Right atrium auricular region (tissue), 2 donors: ENCODE results near the gene MEGF10. TPM values are rescaled to one million over a fixed set of nuclear protein-coding genes. Genes with fewer than 3 reads are reported as not detected.

Source experiments
- DNase-seq: peaks from one replicate; pipeline ENCODE4 v3.0.0-alpha.2; 2019; ENCODE audit warnings: low spot score
- H3K27ac ChIP-seq, 2 donors: fragments of 200-600 bp; sonication (generic); 1 replicate in 1 of 2; 2 replicates in 1 of 2; pipeline ENCODE4 v1.5.1; 2016 to 2019
- H3K27me3 ChIP-seq, 2 donors: fragments of 200-600 bp; sonication (generic); one replicate each; pipeline versions ENCODE4 v1.5.1 to v1.6.0; 2017 to 2019
- H3K36me3 ChIP-seq: fragments of 200-600 bp; sonication (generic); one replicate; pipeline ENCODE4 v1.5.1; 2016
- H3K4me1 ChIP-seq, 2 donors: fragments of 200-600 bp; sonication (generic); one replicate each; pipeline versions ENCODE4 v1.5.1 to v1.6.0; 2017 to 2019
- H3K4me3 ChIP-seq, 2 donors: fragments of 200-600 bp; sonication (generic); 1 replicate in 1 of 2; 2 replicates in 1 of 2; pipeline ENCODE4 v1.5.1; 2017 to 2019; ENCODE audit warnings: mild to moderate bottlenecking in 1 of 2, moderate library complexity in 1 of 2
- H3K9me3 ChIP-seq, 2 donors: fragments of 200-600 bp; sonication (generic); one replicate each; pipeline ENCODE4 v1.5.1; 2019
- total RNA-seq, 2 donors: library from RNA; depleted of rRNA; stranded (reverse); fragments of >200 nt; gene quantifications; one replicate each; pipeline ENCODE4 v1.1.0, GENCODE V29; 2016
- TF ChIP-seq, protein P1 (sequence below), 2 donors: fragments of 200-600 bp; sonication (generic); IDR thresholded peaks; one replicate each; pipeline ENCODE4 v1.5.1; 2019; ENCODE audit warnings: antibody characterized with exemption in 2 of 2

Gene MEGF10
- total RNA-seq, 2 donors from 2014 or later, result 0.71 to 3.0 TPM

DNA sequence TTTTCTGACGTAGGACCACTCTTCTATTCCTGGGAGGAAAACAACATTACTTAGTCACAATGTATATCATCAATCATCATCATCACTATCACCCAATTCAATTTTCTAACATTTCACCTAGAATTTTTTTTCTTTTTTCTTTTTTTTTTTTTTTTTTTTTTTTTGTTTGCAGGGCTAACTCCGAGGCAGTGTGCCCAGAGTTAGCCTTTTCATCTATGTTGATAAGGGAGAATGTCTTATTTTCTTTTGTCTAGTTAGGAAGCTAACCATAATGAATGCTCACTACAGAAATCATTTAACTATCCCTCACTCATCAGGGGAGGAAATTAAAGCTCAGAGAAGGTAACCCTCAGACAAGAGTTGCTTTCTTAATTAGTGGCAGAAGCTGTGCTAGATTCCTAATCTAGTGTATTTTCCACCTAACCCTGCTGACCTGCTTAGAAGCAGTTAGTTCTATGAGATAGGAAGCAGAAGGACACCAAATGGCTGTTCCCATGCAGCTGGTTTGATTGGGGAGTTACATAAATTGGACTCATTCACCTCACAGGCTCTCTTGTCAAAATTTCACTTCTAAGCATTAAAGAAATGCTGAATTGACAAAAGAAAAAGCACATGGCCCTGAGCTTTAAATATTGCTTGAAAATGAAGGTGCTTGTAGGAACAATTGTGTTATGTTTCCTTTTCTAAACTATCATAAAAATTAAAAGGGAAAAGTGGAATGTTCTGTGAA is 218.2 kb downstream of the MEGF10 start:
- Histone ChIP-seq H3K27ac (no peak overlapping the region), H3K4me3 (no peak overlapping the region), H3K9me3 (no peaks in the 10 kb centered on the region), H3K36me3 (no peaks in the 10 kb centered on the region), H3K4me1 (no peaks in the 10 kb centered on the region), H3K27me3 (no peaks in the 10 kb centered on the region)
- TF ChIP-seq, protein P1, sequence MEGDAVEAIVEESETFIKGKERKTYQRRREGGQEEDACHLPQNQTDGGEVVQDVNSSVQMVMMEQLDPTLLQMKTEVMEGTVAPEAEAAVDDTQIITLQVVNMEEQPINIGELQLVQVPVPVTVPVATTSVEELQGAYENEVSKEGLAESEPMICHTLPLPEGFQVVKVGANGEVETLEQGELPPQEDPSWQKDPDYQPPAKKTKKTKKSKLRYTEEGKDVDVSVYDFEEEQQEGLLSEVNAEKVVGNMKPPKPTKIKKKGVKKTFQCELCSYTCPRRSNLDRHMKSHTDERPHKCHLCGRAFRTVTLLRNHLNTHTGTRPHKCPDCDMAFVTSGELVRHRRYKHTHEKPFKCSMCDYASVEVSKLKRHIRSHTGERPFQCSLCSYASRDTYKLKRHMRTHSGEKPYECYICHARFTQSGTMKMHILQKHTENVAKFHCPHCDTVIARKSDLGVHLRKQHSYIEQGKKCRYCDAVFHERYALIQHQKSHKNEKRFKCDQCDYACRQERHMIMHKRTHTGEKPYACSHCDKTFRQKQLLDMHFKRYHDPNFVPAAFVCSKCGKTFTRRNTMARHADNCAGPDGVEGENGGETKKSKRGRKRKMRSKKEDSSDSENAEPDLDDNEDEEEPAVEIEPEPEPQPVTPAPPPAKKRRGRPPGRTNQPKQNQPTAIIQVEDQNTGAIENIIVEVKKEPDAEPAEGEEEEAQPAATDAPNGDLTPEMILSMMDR (IDR thresholded peaks at IDR 0.05), result no peak
- DNase-seq, result no peak

Other genes with a start within 250 kb of the MEGF10 start
- 1 to 10 TPM; 1.7 to 2.8 TPM for gene C5orf63, start 217.3 kb upstream of the MEGF10 start, total RNA-seq
- 10 to 100 TPM; 19.3 to 34.6 TPM for gene PRRC1, start 226.8 kb downstream of the MEGF10 start, total RNA-seq